Measurements from ENCODE around the gene CXCL14. TPM values are rescaled to one million over a fixed set of nuclear protein-coding genes. Genes with fewer than 3 reads are reported as not detected.

The CXCL14 gene
- total and polyA plus RNA-seq, 2 experiments from 2014 or later: 1.7 TPM; not detected in 1

- DNase-seq (ENCODE audit: low spot score) (peak; percentile 34), ATAC-seq (no peak)
- peaks cover 36% of the 10 kb centered on the region for H3K4me1 Mint-ChIP-seq
These were observed 2.7 kb downstream of the CXCL14 start for GRCh38 chr5:135576075-135576599.

More at GRCh38 chr5:135576075-135576599, 2.7 kb downstream of the CXCL14 start:
- H3K4me2 ChIP-seq: no peak overlapping the region
- H3K27ac ChIP-seq (ENCODE audit: low read depth): no peak overlapping the region
- no peak overlapping the region for H3K4me3 ChIP-seq
- no peaks in the 10 kb centered on the region for H3K9me3 Mint-ChIP-seq
- H3K4me3 Mint-ChIP-seq: no peak overlapping the region
- no peaks in the 10 kb centered on the region for H3F3A ChIP-seq (replicated peaks; ENCODE audit: low read depth)
- no peaks in the 10 kb centered on the region for H3K36me3 ChIP-seq (ENCODE audit: insufficient read depth)
- no peaks in the 10 kb centered on the region for H4K20me1 ChIP-seq (replicated peaks; ENCODE audit: insufficient read depth)
- H2AFZ ChIP-seq: no peak overlapping the region
- H3K4me1 ChIP-seq (ENCODE audit: insufficient read depth): peaks cover 17% of the 10 kb centered on the region
- H3K27me3 ChIP-seq (ENCODE audit: insufficient read depth): peaks cover 56% of the 10 kb centered on the region
- TF ChIP-seq POLR2AphosphoS5 (IDR thresholded peaks at IDR 0.05; ENCODE audit: low read depth) (no peak), CREB1 (CRISPR knock-in tag; IDR thresholded peaks at IDR 0.05; ENCODE audit: low read depth) (no peak), ETS1 (IDR thresholded peaks at IDR 0.05) (no peak), JUNB (IDR thresholded peaks at IDR 0.05; ENCODE audit: unreplicated experiment) (no peak), NANOG (IDR thresholded peaks at IDR 0.05; ENCODE audit: borderline replicate concordance) (no peak), ZNF114 (CRISPR knock-in tag; IDR thresholded peaks at IDR 0.05) (no peak), REST (IDR thresholded peaks at IDR 0.05; ENCODE audit: unreplicated experiment) (no peak), EZH2 (IDR thresholded peaks at IDR 0.05; ENCODE audit: low read depth, unreplicated experiment) (no peak), STAT1 (IDR thresholded peaks at IDR 0.05; ENCODE audit: unreplicated experiment) (no peak), EZH2phosphoT487 (IDR thresholded peaks at IDR 0.05; ENCODE audit: unreplicated experiment) (no peak), ZNF462 (CRISPR knock-in tag; IDR thresholded peaks at IDR 0.05) (no peak), ZNF331 (CRISPR knock-in tag; IDR thresholded peaks at IDR 0.05; ENCODE audit: low read depth) (no peak)
- TF ChIP-seq, protein P1, sequence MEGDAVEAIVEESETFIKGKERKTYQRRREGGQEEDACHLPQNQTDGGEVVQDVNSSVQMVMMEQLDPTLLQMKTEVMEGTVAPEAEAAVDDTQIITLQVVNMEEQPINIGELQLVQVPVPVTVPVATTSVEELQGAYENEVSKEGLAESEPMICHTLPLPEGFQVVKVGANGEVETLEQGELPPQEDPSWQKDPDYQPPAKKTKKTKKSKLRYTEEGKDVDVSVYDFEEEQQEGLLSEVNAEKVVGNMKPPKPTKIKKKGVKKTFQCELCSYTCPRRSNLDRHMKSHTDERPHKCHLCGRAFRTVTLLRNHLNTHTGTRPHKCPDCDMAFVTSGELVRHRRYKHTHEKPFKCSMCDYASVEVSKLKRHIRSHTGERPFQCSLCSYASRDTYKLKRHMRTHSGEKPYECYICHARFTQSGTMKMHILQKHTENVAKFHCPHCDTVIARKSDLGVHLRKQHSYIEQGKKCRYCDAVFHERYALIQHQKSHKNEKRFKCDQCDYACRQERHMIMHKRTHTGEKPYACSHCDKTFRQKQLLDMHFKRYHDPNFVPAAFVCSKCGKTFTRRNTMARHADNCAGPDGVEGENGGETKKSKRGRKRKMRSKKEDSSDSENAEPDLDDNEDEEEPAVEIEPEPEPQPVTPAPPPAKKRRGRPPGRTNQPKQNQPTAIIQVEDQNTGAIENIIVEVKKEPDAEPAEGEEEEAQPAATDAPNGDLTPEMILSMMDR (conservative IDR thresholded peaks at IDR 0.05; ENCODE audit: low read depth in 2 of 2): no peak
- no peaks in the 10 kb centered on the region for H3K79me2 ChIP-seq (replicated peaks; ENCODE audit: insufficient read depth)
- no peaks in the 10 kb centered on the region for H3K9me2 ChIP-seq (ENCODE audit: insufficient read depth)
- no peaks in the 10 kb centered on the region for H3K36me3 Mint-ChIP-seq (ENCODE audit: low read depth)
- H3K27me3 Mint-ChIP-seq (ENCODE audit: insufficient read depth, low read depth, poor library complexity): peaks cover 56% of the 10 kb centered on the region
- H3K27ac Mint-ChIP-seq: no peak overlapping the region
